ENCODE results near the gene SP100. TPM values are rescaled to one million over a fixed set of nuclear protein-coding genes. Genes with fewer than 3 reads are reported as not detected.
"Not testable (repeated sequence)": the region's sequence is repeated elsewhere in the genome, so short reads cannot be mapped to it uniquely, and the experiment has no call there.

Gene SP100
- total RNA-seq, 1 donor from 2014 or later, result 156 TPM

- H3K27me3 ChIP-seq, result no peaks in the 10 kb centered on the region
- H3K4me1 ChIP-seq, result peaks cover 28% of the 10 kb centered on the region
- peaks cover 9% of the 10 kb centered on the region for H3K36me3 ChIP-seq
- TF ChIP-seq CTCF (IDR thresholded peaks at IDR 0.05), result no peak
- no peak for DNase-seq
- ATAC-seq, result no peak
- no peak overlapping the region for H3K4me3 ChIP-seq
- intact Hi-C loops (cut with DNase I), result no loop called here
- H3K9me3 ChIP-seq, result no peaks in the 10 kb centered on the region
- no peak overlapping the region for H3K27ac ChIP-seq
Observed at GRCh38 chr2:230435431-230435830, 19.4 kb downstream of the SP100 start.

- H3K4me3 ChIP-seq; DNase-seq; ATAC-seq; H3K27ac ChIP-seq; H3K27me3 ChIP-seq; H3K9me3 ChIP-seq; intact Hi-C loops (cut with DNase I): not testable (repeated sequence)
- H3K4me1 ChIP-seq, result peaks cover 34% of the 10 kb centered on the region
- H3K36me3 ChIP-seq, result peaks cover 26% of the 10 kb centered on the region
Observed at GRCh38 chr2:230439121-230439520, 23.1 kb downstream of the SP100 start.

- TF ChIP-seq CTCF (IDR thresholded peaks at IDR 0.05), result no peak
- H3K4me1 ChIP-seq, result peaks cover 34% of the 10 kb centered on the region
- intact Hi-C loops (cut with DNase I), result no loop called here
- H3K27me3 ChIP-seq, result no peaks in the 10 kb centered on the region
- H3K9me3 ChIP-seq, result no peaks in the 10 kb centered on the region
- peaks cover 31% of the 10 kb centered on the region for H3K36me3 ChIP-seq
- DNase-seq (no peak), ATAC-seq (no peak)
- no peak overlapping the region for H3K4me3 ChIP-seq
- no peak overlapping the region for H3K27ac ChIP-seq
Observed at GRCh38 chr2:230439590-230439989, 23.6 kb downstream of the SP100 start.

GRCh38 chr2:230441227-230441897 is 25.4 kb downstream of the SP100 start:
- H3K36me3 ChIP-seq, result peaks cover 46% of the 10 kb centered on the region
- ATAC-seq (peak; percentile 85), DNase-seq (no peak)

GRCh38 chr2:230443541-230443940 is 27.5 kb downstream of the SP100 start:
- Histone ChIP-seq H3K4me1 (peaks cover 34% of the 10 kb centered on the region), H3K4me3 (no peak overlapping the region), H3K9me3 (no peaks in the 10 kb centered on the region), H3K27ac (peak overlapping the region; percentile 13), H3K27me3 (no peaks in the 10 kb centered on the region), H3K36me3 (peaks cover 61% of the 10 kb centered on the region)
- TF ChIP-seq CTCF (IDR thresholded peaks at IDR 0.05), result no peak
- ATAC-seq, result no peak
- intact Hi-C loops (cut with DNase I), result no loop called here
- DNase-seq, result no peak

More at GRCh38 chr2:230441227-230441897, 25.4 kb downstream of the SP100 start:
- TF ChIP-seq CTCF (IDR thresholded peaks at IDR 0.05), result no peak
- H3K4me1 ChIP-seq, result peaks cover 34% of the 10 kb centered on the region
- peak overlapping the region; percentile 75 for H3K27ac ChIP-seq
- intact Hi-C loops (cut with DNase I), result no loop called here
- no peak overlapping the region for H3K4me3 ChIP-seq
- no peaks in the 10 kb centered on the region for H3K9me3 ChIP-seq
- H3K27me3 ChIP-seq, result no peaks in the 10 kb centered on the region

- H3K27ac ChIP-seq, result no peak overlapping the region
- TF ChIP-seq CTCF (IDR thresholded peaks at IDR 0.05), result no peak
- DNase-seq, result no peak
- intact Hi-C loops (cut with DNase I), result no loop called here
- H3K27me3 ChIP-seq, result no peaks in the 10 kb centered on the region
- no peak overlapping the region for H3K4me3 ChIP-seq
- H3K36me3 ChIP-seq, result peaks cover 74% of the 10 kb centered on the region
- no peak for ATAC-seq
- peaks cover 23% of the 10 kb centered on the region for H3K4me1 ChIP-seq
- no peaks in the 10 kb centered on the region for H3K9me3 ChIP-seq
Observed at GRCh38 chr2:230444832-230445231, 28.8 kb downstream of the SP100 start.
